SK-N-MC (cell line): ENCODE measurements around the gene SH2D4B.

Source experiments
- DNase-seq: peaks from one replicate; pipeline ENCODE4 v3.0.0-alpha.2; 2011; ENCODE audit warnings: low read depth, low spot score
- H3K27ac ChIP-seq: fragments of 200-600 bp; sonication (generic); 2 replicates; pipeline ENCODE4 v1.5.1; 2016; ENCODE audit warnings: mixed run types
- H3K36me3 ChIP-seq: fragments of 200-600 bp; sonication (generic); 2 replicates; pipeline ENCODE4 v1.6.1; 2017; ENCODE audit warnings: antibody characterized with exemption, low read length, mixed read lengths; ENCODE audit not compliant: insufficient read depth
- H3K4me3 ChIP-seq: fragments of 200-600 bp; sonication (generic); 2 replicates; pipeline ENCODE4 v1.5.1; 2016
- H3K9ac ChIP-seq: fragments of 200-600 bp; sonication (generic); 2 replicates; pipeline ENCODE4 v1.8.0; 2017; ENCODE audit warnings: mixed run types, mixed read lengths; ENCODE audit not compliant: insufficient read length
- H3K9me3 ChIP-seq: fragments of 200-600 bp; sonication (generic); 2 replicates; pipeline ENCODE4 v1.6.1; 2017; ENCODE audit warnings: low read depth, mild to moderate bottlenecking, antibody characterized with exemption, low read length, moderate library complexity, mixed read lengths
- EZH2 ChIP-seq: fragments of 200-600 bp; sonication (generic); IDR thresholded peaks from one replicate; pipeline ENCODE4 v1.6.1; 2017; ENCODE audit warnings: antibody characterized with exemption
- FOXP2 ChIP-seq: optimal IDR thresholded peaks from 2 replicates; pipeline ENCODE3; 2011; ENCODE audit warnings: mild to moderate bottlenecking, moderate library complexity; ENCODE audit not compliant: insufficient read depth; ENCODE audit errors: extremely low read length, control extremely low read depth
- POLR2AphosphoS5 ChIP-seq: IDR thresholded peaks from 2 replicates; pipeline ENCODE4 v1.6.1; 2012; ENCODE audit warnings: mild to moderate bottlenecking, low read depth, low read length, borderline replicate concordance

Gene SH2D4B

GRCh38 chr10:80518143-80518806 lies 19.4 kb upstream of the SH2D4B start:
- Histone ChIP-seq H3K4me3 (no peak overlapping the region), H3K36me3 (no peaks in the 10 kb centered on the region; the same call in 1 of the 2 replicates), H3K27ac (no peak overlapping the region), H3K9me3 (no peaks in the 10 kb centered on the region), H3K9ac (no peak overlapping the region)
- no peak for DNase-seq
- TF ChIP-seq POLR2AphosphoS5: no peak
- no peak for TF ChIP-seq FOXP2
- TF ChIP-seq EZH2: no peak

DNA sequence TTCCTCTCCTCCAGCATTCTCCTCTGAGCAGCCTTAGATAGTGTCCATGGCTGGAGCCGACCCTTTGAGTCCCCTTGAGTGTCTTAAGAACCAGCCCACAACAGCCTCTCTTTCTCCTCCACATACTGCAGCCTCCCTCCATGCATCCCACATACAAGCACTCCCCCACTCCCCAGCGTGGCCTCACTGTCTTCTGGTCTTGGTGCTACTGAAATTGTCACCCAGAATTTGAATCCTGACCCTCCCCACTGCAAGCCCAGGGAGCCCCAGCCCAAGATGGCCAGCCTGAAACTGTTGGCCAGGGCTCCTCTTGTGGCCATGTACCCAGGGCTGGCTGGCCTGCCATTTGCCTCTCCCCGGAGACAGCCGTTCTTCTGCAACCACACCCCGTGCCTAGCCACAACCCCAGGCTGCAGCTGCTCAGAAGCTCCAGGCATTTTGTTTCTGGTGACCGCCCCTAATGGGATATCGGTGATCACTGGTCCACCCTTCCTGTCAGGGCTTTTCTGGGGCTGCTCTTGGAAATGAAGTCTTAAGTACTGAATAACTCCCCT lies 18.8 kb upstream of the SH2D4B start:
- H3K27ac ChIP-seq: no peak overlapping the region
- H3K9me3 ChIP-seq: no peaks in the 10 kb centered on the region
- H3K9ac ChIP-seq: no peak overlapping the region
- TF ChIP-seq POLR2AphosphoS5 (no peak), EZH2 (no peak), FOXP2 (no peak)
- H3K4me3 ChIP-seq: no peak overlapping the region
- DNase-seq: no peak
- no peaks in the 10 kb centered on the region; the same call in 1 of the 2 replicates for H3K36me3 ChIP-seq

- TF ChIP-seq POLR2AphosphoS5: no peak
- Histone ChIP-seq H3K9ac (no peak overlapping the region), H3K9me3 (no peaks in the 10 kb centered on the region), H3K27ac (no peak overlapping the region), H3K4me3 (no peak overlapping the region), H3K36me3 (no peaks in the 10 kb centered on the region; the same call in 1 of the 2 replicates)
- no peak for DNase-seq
Observed at GRCh38 chr10:80519936-80520650, 17.6 kb upstream of the SH2D4B start.

DNA sequence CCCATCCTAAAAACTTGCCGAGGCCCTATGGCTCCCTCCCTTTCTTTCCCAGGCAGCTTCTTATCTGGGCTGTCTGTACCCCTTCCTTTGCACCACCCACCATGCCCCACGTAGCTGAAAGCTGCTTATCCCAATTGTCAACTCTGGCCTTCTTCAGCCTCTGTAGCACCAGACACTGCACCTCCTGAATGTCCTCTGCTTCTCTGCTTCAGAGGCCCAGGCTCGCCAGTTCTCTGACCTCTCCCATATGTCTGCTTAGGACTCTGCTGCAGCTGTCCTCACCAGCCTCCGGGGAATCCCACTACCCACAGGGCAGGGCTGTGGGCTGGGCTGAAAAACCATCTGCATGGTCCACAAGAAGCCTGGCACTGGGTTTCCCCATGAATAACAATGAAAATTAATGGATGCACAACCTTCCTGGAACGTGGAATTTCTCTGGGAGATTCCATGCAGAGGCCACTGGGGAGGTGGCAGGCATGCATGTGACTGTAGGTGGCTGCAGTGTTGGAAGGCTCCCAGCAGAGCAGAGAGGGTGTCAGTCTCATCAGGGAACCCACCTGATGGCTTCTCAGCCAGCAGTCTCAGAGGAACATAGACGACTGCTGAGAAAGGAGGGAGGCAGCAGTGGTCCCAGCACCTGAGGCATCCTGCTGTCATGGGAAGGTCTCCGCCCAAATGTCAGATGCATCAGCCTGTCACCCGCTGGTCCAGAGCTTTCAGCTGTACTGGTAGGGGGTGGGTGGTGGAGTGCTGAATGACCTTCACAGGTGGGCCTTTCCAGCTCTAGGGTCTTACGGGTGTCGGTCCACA lies 16.8 kb upstream of the SH2D4B start:
- DNase-seq: no peak
- H3K9me3 ChIP-seq: no peaks in the 10 kb centered on the region
- no peak overlapping the region for H3K4me3 ChIP-seq
- H3K27ac ChIP-seq: no peak overlapping the region
- no peak overlapping the region for H3K9ac ChIP-seq
- TF ChIP-seq FOXP2 (no peak), EZH2 (no peak), POLR2AphosphoS5 (no peak)
- H3K36me3 ChIP-seq: no peaks in the 10 kb centered on the region; the same call in 1 of the 2 replicates

DNA sequence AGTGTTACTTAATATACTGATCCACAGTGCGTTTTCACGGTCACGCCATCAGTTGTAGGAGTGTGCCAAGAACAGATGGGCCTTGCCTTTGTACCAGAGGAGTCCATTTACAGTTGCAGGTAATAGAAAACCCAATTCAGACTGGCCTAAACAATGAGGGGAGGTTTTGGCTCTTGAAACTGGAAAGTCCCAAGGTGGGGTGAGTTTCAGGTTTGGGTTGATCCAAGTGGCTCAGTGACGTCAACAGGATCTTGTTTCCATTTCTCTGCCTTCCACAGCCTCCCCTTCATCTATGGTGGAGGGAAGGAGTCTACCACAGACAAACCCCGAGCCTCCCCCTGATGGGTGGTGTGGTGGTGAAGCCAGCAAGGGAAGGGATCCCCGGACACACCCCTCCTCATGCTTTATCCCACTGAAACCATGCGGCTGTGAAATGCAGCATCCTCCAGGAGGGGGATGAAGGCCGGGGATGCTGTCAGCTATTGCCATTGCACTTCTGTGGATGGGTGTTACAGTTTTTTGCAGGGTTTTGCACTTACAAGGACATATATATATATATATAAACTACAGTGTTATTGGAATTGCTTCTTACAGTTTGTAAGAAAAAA lies 14.8 kb upstream of the SH2D4B start:
- Histone ChIP-seq H3K36me3 (no peaks in the 10 kb centered on the region), H3K9ac (no peak overlapping the region), H3K27ac (no peak overlapping the region), H3K9me3 (no peaks in the 10 kb centered on the region), H3K4me3 (no peak overlapping the region)
- TF ChIP-seq FOXP2 (no peak), POLR2AphosphoS5 (no peak), EZH2 (no peak)
- no peak for DNase-seq

DNA sequence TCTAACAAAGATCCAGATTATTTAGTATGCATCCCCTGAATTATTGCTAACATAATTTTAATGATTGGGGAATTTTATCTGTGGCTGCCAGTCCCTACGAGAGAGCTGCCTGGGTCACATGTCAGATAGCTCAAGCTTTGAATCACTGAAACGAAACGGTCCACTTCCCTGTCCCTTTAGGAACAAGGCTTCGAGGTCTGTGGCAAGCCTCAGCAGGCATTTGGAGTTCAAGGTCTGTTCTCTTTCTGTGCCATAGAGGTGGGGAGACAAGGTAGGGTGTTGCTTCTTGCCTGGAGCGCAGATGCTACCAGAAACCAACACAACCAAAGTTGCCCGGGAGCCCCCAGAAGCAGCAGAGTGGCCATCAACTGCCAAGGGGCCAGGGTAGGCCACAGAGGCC lies 13.9 kb upstream of the SH2D4B start:
- no peak overlapping the region for H3K9ac ChIP-seq
- TF ChIP-seq FOXP2 (no peak), EZH2 (no peak), POLR2AphosphoS5 (no peak)
- H3K27ac ChIP-seq: no peak overlapping the region
- DNase-seq: no peak
- H3K9me3 ChIP-seq: no peaks in the 10 kb centered on the region
- no peaks in the 10 kb centered on the region for H3K36me3 ChIP-seq
- H3K4me3 ChIP-seq: no peak overlapping the region

GRCh38 chr10:80524190-80524909 lies 13.4 kb upstream of the SH2D4B start:
- no peak overlapping the region for H3K4me3 ChIP-seq
- H3K9ac ChIP-seq: no peak overlapping the region
- H3K9me3 ChIP-seq: no peaks in the 10 kb centered on the region
- TF ChIP-seq POLR2AphosphoS5 (no peak), EZH2 (no peak), FOXP2 (no peak)
- no peak for DNase-seq
- H3K36me3 ChIP-seq: no peaks in the 10 kb centered on the region
- H3K27ac ChIP-seq: no peak overlapping the region

DNA sequence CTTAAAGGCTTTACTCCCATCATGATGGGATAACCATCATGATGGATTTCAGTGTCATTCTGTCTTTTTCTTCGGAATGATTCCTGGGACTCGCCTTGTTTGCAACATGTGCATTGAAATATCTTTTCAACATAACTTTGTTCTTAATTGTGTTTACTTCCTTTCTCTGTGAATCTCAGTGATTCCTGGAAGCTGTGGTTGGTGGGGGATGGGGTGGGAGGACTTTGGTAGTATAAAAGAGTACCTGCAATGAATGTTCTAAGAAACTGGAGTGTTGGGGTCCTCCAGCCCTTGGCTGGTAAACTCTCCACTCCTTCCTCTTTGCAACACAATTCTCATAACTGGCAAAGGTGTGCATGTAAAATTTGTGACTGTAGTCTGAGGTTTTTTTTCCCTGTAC lies 11.5 kb upstream of the SH2D4B start:
- Histone ChIP-seq H3K36me3 (no peaks in the 10 kb centered on the region), H3K27ac (no peak overlapping the region), H3K9ac (no peak overlapping the region), H3K9me3 (no peaks in the 10 kb centered on the region), H3K4me3 (no peak overlapping the region)
- no peak for DNase-seq
- TF ChIP-seq EZH2 (no peak), FOXP2 (no peak), POLR2AphosphoS5 (no peak)
